ENCODE measurements around the gene SUV39H1. TPM values are rescaled to one million over a fixed set of nuclear protein-coding genes. Genes with fewer than 3 reads are reported as not detected.

SUV39H1 gene
- total RNA-seq, 1 donor from 2014 or later = 3.0 TPM

DNA sequence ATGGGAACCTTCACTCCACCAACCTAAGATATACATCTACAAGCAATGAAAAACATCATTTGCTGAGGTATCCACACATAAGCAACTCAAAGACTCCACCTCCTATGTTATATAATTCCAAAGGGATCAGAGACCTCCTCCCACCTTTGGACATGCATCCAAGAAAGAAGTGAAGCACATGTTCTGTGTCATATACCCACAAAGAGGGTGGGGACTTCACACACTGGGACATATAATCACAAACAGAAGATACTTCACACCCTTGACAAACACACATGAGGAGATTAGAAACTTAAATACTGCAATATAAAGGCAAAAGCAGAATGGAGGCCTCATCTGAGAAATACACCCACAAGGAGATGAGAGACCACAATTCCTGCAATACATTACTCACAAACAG, 25.4 kb downstream of the SUV39H1 start:
- no peak overlapping the region for H3K27ac ChIP-seq
- no peak for ATAC-seq
- intact Hi-C loops (cut with DNase I) = no loop called here
- H3K4me3 ChIP-seq = no peak overlapping the region
- H3K27me3 ChIP-seq = no peaks in the 10 kb centered on the region
- H3K9me3 ChIP-seq = no peaks in the 10 kb centered on the region
- TF ChIP-seq, protein P1, sequence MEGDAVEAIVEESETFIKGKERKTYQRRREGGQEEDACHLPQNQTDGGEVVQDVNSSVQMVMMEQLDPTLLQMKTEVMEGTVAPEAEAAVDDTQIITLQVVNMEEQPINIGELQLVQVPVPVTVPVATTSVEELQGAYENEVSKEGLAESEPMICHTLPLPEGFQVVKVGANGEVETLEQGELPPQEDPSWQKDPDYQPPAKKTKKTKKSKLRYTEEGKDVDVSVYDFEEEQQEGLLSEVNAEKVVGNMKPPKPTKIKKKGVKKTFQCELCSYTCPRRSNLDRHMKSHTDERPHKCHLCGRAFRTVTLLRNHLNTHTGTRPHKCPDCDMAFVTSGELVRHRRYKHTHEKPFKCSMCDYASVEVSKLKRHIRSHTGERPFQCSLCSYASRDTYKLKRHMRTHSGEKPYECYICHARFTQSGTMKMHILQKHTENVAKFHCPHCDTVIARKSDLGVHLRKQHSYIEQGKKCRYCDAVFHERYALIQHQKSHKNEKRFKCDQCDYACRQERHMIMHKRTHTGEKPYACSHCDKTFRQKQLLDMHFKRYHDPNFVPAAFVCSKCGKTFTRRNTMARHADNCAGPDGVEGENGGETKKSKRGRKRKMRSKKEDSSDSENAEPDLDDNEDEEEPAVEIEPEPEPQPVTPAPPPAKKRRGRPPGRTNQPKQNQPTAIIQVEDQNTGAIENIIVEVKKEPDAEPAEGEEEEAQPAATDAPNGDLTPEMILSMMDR (IDR thresholded peaks at IDR 0.05) = no peak
- H3K4me1 ChIP-seq = no peaks in the 10 kb centered on the region
- H3K36me3 ChIP-seq = no peaks in the 10 kb centered on the region
- DNase-seq = no peak

- Histone ChIP-seq H3K27ac (no peak overlapping the region), H3K36me3 (no peaks in the 10 kb centered on the region), H3K9me3 (no peaks in the 10 kb centered on the region), H3K27me3 (no peaks in the 10 kb centered on the region), H3K4me3 (no peak overlapping the region), H3K4me1 (no peaks in the 10 kb centered on the region)
- no peak for DNase-seq
- TF ChIP-seq, protein P1 (IDR thresholded peaks at IDR 0.05) = no peak
- ATAC-seq = no peak
- intact Hi-C loops (cut with DNase I) = no loop called here
Observed at GRCh38 chrX:48726596-48726995, 30.1 kb downstream of the SUV39H1 start.

GRCh38 chrX:48728653-48729052, 32.1 kb downstream of the SUV39H1 start:
- Histone ChIP-seq H3K36me3 (no peaks in the 10 kb centered on the region), H3K4me1 (no peaks in the 10 kb centered on the region), H3K4me3 (no peak overlapping the region), H3K9me3 (no peaks in the 10 kb centered on the region), H3K27me3 (no peaks in the 10 kb centered on the region), H3K27ac (no peak overlapping the region)
- ATAC-seq = no peak
- TF ChIP-seq, protein P1 (IDR thresholded peaks at IDR 0.05) = no peak
- no peak for DNase-seq
- intact Hi-C loops (cut with DNase I) = no loop called here

- ATAC-seq (no peak), DNase-seq (no peak)
- Histone ChIP-seq H3K4me1 (no peaks in the 10 kb centered on the region), H3K27ac (no peak overlapping the region), H3K36me3 (no peaks in the 10 kb centered on the region), H3K9me3 (no peaks in the 10 kb centered on the region), H3K4me3 (no peak overlapping the region), H3K27me3 (no peaks in the 10 kb centered on the region)
- intact Hi-C loops (cut with DNase I) = no loop called here
- TF ChIP-seq, protein P1 (IDR thresholded peaks at IDR 0.05) = no peak
Observed at GRCh38 chrX:48736303-48736702, 39.8 kb downstream of the SUV39H1 start.

DNA sequence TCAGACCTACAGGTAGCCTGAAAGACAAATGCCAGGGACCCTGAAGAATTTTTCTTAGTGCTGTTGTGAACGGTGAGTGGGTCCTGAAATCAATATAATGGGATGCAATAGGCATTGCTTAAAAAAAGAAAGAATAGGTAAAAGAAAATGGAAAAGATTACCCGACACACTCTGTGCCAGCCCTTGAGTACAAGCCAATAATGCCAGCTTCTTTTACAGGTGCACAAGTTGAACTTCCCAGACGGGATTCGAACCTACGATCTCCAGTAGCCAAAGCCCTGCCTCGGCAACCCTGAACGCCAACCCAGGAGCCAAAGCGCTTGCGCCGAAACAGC, 40.3 kb downstream of the SUV39H1 start:
- TF ChIP-seq, protein P1 (IDR thresholded peaks at IDR 0.05) = no peak
- no peaks in the 10 kb centered on the region for H3K27me3 ChIP-seq
- H3K4me3 ChIP-seq = peak overlapping the region; percentile 21
- DNase-seq = no peak
- intact Hi-C loops (cut with DNase I) = no loop called here
- H3K9me3 ChIP-seq = no peaks in the 10 kb centered on the region
- ATAC-seq = no peak
- peak overlapping the region; percentile 93 for H3K27ac ChIP-seq
- no peaks in the 10 kb centered on the region for H3K4me1 ChIP-seq
- H3K36me3 ChIP-seq = no peaks in the 10 kb centered on the region

DNA sequence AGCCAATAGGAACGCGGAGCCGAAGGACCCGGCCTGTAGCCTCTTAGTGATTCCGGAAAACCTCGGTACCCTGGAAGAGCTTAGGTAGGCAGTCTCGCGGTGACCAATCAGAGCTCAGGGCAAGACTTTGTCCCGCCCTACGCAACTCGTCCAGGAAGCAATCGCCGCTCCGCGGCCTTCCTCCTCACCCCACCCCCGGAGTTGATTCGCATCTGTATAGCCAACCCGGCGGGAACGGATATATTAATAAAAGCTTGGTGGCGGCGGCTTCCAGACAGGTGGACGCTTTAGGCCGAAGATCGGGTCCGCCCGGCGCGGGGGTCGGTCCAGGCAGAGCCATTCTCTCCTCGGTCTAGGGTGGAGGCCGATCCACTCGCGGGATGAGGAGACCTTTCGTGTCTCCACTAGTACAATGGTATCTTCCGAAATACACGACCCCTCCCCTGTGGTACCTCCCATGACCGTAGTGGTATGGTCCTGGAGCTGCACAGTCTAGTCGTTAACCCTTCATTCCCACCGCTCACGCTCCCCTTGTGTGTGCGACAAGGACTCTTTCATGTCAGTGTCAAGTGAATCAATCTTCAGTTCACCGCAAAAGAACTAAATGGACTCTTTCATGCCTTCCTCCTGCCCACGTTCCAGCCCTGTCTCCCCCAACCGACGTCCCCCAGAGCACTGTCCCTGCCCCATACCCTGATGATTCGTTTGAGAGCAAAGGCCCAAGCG, 40.8 kb downstream of the SUV39H1 start:
- ATAC-seq = peak; percentile 100
- H3K27ac ChIP-seq = peak overlapping the region; percentile 93

More for the DNA sequence above, 40.8 kb downstream of the SUV39H1 start:
- no peaks in the 10 kb centered on the region for H3K27me3 ChIP-seq
- no peaks in the 10 kb centered on the region for H3K4me1 ChIP-seq
- intact Hi-C loops (cut with DNase I) = no loop called here
- TF ChIP-seq, protein P1 (IDR thresholded peaks at IDR 0.05) = no peak
- H3K9me3 ChIP-seq = no peaks in the 10 kb centered on the region
- peak; percentile 93 for DNase-seq
- H3K4me3 ChIP-seq = peak overlapping the region; percentile 62
- no peaks in the 10 kb centered on the region for H3K36me3 ChIP-seq

Measured in upper lobe of right lung (tissue), 1 donor.